A673 (cell line): Measurements from ENCODE around the gene TOR1A. TPM values are rescaled to one million over a fixed set of nuclear protein-coding genes. Genes with fewer than 3 reads are reported as not detected.

Source experiments
- BruUV-seq: library from RNA; stranded (reverse); fragments of 400-500 nt; replicated peaks from 2 replicates; lab custom pipeline; 2021; lab: Mats Ljungman, UMichigan
- CTCF ChIA-PET: fragments of 300-600 bp; sonication (Branson Sonifier 250); formaldehyde crosslinking; loops from one replicate; lab custom pipeline; 2022; ENCODE audit warnings: antibody characterized with exemption; lab: Charles Lee
- POLR2A ChIA-PET: fragments of 300-600 bp; sonication (Branson Sonifier 250); formaldehyde crosslinking; loops from one replicate; lab custom pipeline; 2022; ENCODE audit warnings: antibody characterized with exemption; ENCODE audit not compliant: low non-redundant PET; lab: Charles Lee
- DNase-seq: peaks from one replicate; pipeline ENCODE4 v3.0.0-alpha.2; 2015; ENCODE audit warnings: low spot score
- H3K27ac ChIP-seq: fragments of 200-600 bp; sonication (generic); 2 replicates; pipeline ENCODE4 v1.5.1; 2016; ENCODE audit warnings: mixed run types, low read depth, mild to moderate bottlenecking, mixed read lengths, antibody characterized with exemption, low read length; ENCODE audit not compliant: poor library complexity, severe bottlenecking
- H3K27me3 ChIP-seq: fragments of 200-600 bp; sonication (generic); replicated peaks from 2 replicates; pipeline ENCODE4 v1.6.1; 2017; ENCODE audit warnings: mixed run types, low read depth, mild to moderate bottlenecking, mixed read lengths, antibody characterized with exemption, low read length; ENCODE audit not compliant: insufficient read depth, poor library complexity
- H3K36me3 ChIP-seq: fragments of 200-600 bp; sonication (generic); 2 replicates; pipeline ENCODE4 v1.6.1; 2016; ENCODE audit warnings: mixed run types, mild to moderate bottlenecking, mixed read lengths, antibody characterized with exemption, low read length; ENCODE audit not compliant: insufficient read depth, poor library complexity, severe bottlenecking
- H3K4me1 ChIP-seq: fragments of 200-600 bp; sonication (generic); 2 replicates; pipeline ENCODE4 v1.6.1; 2017; ENCODE audit warnings: mixed run types, mild to moderate bottlenecking, mixed read lengths, antibody characterized with exemption, low read length; ENCODE audit not compliant: insufficient read depth, poor library complexity, severe bottlenecking
- H3K4me3 ChIP-seq: fragments of 200-600 bp; sonication (generic); 2 replicates; pipeline ENCODE4 v1.5.1; 2016; ENCODE audit warnings: low read depth, mixed run types, mild to moderate bottlenecking, mixed read lengths, low read length; ENCODE audit not compliant: poor library complexity, severe bottlenecking
- H3K9me3 ChIP-seq: fragments of 200-600 bp; sonication (generic); 2 replicates; pipeline ENCODE4 v1.6.1; 2016; ENCODE audit warnings: mixed run types, low read depth, mild to moderate bottlenecking, mixed read lengths, antibody characterized with exemption, low read length; ENCODE audit not compliant: poor library complexity, severe bottlenecking
- EZH2 ChIP-seq: fragments of 200-600 bp; sonication (generic); IDR thresholded peaks from 2 replicates; pipeline ENCODE4 v1.6.1; 2017; ENCODE audit warnings: borderline replicate concordance, low read depth, mild to moderate bottlenecking, mixed read lengths, antibody characterized with exemption, low read length; ENCODE audit not compliant: poor library complexity, severe bottlenecking
- intact Hi-C: fragments of 100-400 bp; cut with micrococcal nuclease; formaldehyde crosslinking; loops from one replicate; pipeline ENCODE4 v1.10.0; 2022; ENCODE audit not compliant: unreplicated experiment
- total RNA-seq: library from RNA; stranded (reverse); gene quantifications from 2 replicates; pipeline ENCODE4 v1.2.3, GENCODE V29; 2021
- TF ChIP-seq, protein P1 (sequence below): fragments of 300-800, 200-600 bp; sonication (generic); conservative IDR thresholded peaks from 2 replicates; pipeline ENCODE4 v1.5.1; 2017; ENCODE audit warnings: low read depth, mild to moderate bottlenecking, antibody characterized with exemption, low read length, moderate library complexity, mixed read lengths

The TOR1A gene
- total RNA-seq, 1 experiment from 2014 or later, result 46.3 TPM

DNA sequence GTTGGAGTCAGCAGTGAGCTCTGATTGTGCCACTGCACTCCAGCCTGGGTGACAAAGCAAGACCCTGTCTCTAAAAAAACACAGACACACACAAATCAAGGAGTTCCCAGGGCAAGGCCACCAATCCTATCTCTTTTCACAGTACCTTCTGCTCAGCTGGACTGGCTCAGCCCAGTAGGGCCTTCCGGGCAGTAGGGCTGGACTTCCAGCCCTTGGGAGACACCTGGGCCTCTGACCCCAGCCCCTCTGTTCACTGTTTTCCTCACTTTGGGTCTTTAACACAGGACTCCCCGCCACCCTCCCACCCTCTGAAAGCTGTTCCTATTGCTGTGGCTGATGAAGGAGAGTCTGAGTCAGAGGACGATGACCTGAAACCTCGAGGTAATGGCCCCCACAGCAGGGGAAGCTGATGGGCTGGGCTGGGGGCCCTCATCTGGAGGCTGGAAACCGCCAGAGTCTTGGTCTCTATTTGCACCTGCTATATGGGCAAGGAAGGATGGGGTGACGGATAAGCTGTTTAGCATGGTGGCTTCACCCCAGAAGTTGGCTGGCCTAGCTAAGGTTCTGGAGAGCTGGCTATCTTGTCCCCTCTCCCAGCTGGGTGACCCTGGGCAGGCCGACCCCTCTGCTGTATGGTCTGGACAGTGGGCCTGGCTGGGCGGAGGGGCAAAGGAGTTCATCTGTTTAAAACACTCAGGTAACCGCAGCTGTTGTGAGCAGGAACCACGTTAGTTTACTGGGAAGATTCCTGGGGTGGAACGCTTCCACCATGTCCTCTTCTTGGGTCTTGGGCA lies 36.9 kb upstream of the TOR1A start:
- no peaks in the 10 kb centered on the region for H3K36me3 ChIP-seq

DNA sequence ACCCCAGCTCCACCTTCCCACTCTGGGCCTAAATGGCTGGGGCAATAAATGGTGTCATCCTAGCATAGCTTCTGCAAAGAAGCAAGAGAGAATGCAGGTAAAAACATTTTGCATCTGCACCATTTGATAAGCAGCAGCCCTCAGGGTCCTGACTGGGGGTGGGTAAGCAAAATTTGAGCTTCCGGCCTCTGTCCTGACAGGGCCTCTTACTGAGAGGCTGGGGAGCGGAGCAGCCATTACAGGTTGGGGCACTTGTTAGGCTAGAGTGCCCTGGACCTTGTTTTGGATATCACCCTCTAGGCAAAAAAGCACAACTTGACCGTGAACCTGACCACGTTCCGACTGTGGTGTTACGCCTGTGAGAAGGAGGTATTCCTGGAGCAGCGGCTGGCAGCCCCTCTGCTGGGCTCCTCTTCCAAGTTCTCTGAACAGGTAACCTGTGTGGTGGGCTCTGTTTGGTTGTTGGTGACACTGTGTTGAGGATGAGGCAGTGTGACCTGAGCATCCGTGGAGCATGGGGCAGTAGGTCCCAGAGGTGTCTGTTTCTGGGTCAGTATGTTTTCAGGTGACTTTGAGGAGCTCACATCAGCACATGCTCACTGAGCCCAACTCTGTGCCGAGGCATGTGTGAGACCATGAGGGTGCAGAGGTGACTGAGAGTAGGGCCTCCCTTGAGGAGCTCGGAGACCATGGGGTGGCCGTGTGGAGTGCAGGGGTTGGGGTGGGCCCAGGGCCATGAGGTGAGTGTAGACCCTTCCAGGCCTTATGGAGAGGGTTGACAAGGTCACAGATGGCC lies 34.4 kb upstream of the TOR1A start:
- BruUV-seq, result no TSS peak
- Histone ChIP-seq H3K27ac (no peak overlapping the region), H3K4me3 (no peak overlapping the region), H3K4me1 (peaks cover 6% of the 10 kb centered on the region), H3K36me3 (peaks cover 5% of the 10 kb centered on the region), H3K27me3 (no peaks in the 10 kb centered on the region), H3K9me3 (no peaks in the 10 kb centered on the region)
- ChIA-PET CTCF (no interaction called here), POLR2A (no interaction called here)
- intact Hi-C loops, result no loop called here
- no peak for DNase-seq
- no peak for TF ChIP-seq EZH2
- TF ChIP-seq, protein P1, sequence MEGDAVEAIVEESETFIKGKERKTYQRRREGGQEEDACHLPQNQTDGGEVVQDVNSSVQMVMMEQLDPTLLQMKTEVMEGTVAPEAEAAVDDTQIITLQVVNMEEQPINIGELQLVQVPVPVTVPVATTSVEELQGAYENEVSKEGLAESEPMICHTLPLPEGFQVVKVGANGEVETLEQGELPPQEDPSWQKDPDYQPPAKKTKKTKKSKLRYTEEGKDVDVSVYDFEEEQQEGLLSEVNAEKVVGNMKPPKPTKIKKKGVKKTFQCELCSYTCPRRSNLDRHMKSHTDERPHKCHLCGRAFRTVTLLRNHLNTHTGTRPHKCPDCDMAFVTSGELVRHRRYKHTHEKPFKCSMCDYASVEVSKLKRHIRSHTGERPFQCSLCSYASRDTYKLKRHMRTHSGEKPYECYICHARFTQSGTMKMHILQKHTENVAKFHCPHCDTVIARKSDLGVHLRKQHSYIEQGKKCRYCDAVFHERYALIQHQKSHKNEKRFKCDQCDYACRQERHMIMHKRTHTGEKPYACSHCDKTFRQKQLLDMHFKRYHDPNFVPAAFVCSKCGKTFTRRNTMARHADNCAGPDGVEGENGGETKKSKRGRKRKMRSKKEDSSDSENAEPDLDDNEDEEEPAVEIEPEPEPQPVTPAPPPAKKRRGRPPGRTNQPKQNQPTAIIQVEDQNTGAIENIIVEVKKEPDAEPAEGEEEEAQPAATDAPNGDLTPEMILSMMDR, result no peak

More for the DNA sequence above, 36.9 kb upstream of the TOR1A start:
- Histone ChIP-seq H3K4me1 (peaks cover 13% of the 10 kb centered on the region), H3K27ac (no peak overlapping the region), H3K27me3 (no peaks in the 10 kb centered on the region), H3K4me3 (no peak overlapping the region), H3K9me3 (no peaks in the 10 kb centered on the region)
- no peak for DNase-seq
- BruUV-seq, result no TSS peak
- ChIA-PET POLR2A (no interaction called here), CTCF (interaction anchor here (0.7 kb wide), 1 partner anchor 247 kb away, joined by 5 read pairs; no protein-coding TSS in a partner anchor)
- no peak for TF ChIP-seq EZH2
- TF ChIP-seq, protein P1, result no peak
- intact Hi-C loops, result no loop called here

DNA sequence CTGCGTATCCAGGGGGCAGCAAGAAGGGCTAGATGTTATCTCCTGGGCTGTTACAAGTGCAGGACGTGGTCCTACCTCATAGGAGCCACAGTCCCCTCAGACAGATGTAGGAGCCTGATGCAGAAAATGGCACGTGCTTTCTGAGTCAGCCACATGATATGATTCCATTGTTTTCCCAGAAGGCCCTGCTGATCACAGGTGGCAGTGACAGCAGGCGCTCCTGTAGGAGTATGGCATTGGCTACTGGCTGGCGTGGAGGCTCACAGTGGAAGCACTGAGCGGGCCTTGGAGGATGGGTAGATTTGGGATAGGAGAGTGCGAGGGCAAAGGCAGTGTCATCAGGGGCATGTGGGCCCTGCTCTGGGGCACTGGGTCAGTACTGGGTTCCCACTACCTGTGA lies 33.3 kb upstream of the TOR1A start:
- TF ChIP-seq, protein P1, result no peak
- TF ChIP-seq EZH2, result no peak
- H3K4me1 ChIP-seq, result no peaks in the 10 kb centered on the region
- ChIA-PET CTCF (no interaction called here), POLR2A (no interaction called here)
- no peak overlapping the region for H3K27ac ChIP-seq
- no TSS peak for BruUV-seq
- no peak overlapping the region for H3K4me3 ChIP-seq
- no peaks in the 10 kb centered on the region for H3K9me3 ChIP-seq
- H3K36me3 ChIP-seq, result peaks cover 11% of the 10 kb centered on the region
- intact Hi-C loops, result no loop called here
- no peak for DNase-seq
- no peaks in the 10 kb centered on the region for H3K27me3 ChIP-seq
